WTC11 (cell line): ENCODE data around the gene TMEM89. TPM values are rescaled to one million over a fixed set of nuclear protein-coding genes. Genes with fewer than 3 reads are reported as not detected.

Experiments
- AR ChIP-seq: fragments of 250-450 bp; sonication (Bioruptor Pico); IDR thresholded peaks from 2 replicates; pipeline ENCODE4 v1.9.0; 2021; ENCODE audit warnings: mild to moderate bottlenecking
- ATF3 ChIP-seq: sonication (generic); formaldehyde crosslinking; conservative IDR thresholded peaks from 2 replicates; pipeline ENCODE4 v1.8.1; 2022; ENCODE audit warnings: mild to moderate bottlenecking, missing genetic modification reagents
- CREB1 ChIP-seq: sonication (generic); formaldehyde crosslinking; IDR thresholded peaks from 2 replicates; pipeline ENCODE4 v1.8.0; 2023; ENCODE audit warnings: mild to moderate bottlenecking, missing genetic modification reagents
- E2F1 ChIP-seq: sonication (generic); formaldehyde crosslinking; IDR thresholded peaks from 2 replicates; pipeline ENCODE4 v1.8.0; 2022; ENCODE audit warnings: mild to moderate bottlenecking, missing genetic modification reagents
- ELF4 ChIP-seq: sonication (generic); formaldehyde crosslinking; IDR thresholded peaks from 2 replicates; pipeline ENCODE4 v1.8.1; 2022; ENCODE audit warnings: low read depth, mild to moderate bottlenecking, moderate library complexity, missing genetic modification reagents
- ESRRA ChIP-seq: sonication (generic); formaldehyde crosslinking; IDR thresholded peaks from 2 replicates; pipeline ENCODE4 v1.8.1; 2022; ENCODE audit warnings: mild to moderate bottlenecking, missing genetic modification reagents, borderline replicate concordance
- FOXJ3 ChIP-seq: sonication (generic); formaldehyde crosslinking; IDR thresholded peaks from 2 replicates; pipeline ENCODE4 v1.9.0; 2021; ENCODE audit warnings: missing genetic modification reagents, mild to moderate bottlenecking, borderline replicate concordance
- FOXP1 ChIP-seq: sonication (generic); formaldehyde crosslinking; IDR thresholded peaks from 2 replicates; pipeline ENCODE4 v1.8.0; 2022; ENCODE audit warnings: missing genetic modification reagents, mild to moderate bottlenecking, moderate library complexity, borderline replicate concordance
- GTF2I ChIP-seq: fragments of 250-450 bp; sonication (Bioruptor Pico); conservative IDR thresholded peaks from 2 replicates; pipeline ENCODE4 v1.4.0; 2021; ENCODE audit warnings: mild to moderate bottlenecking
- IRF1 ChIP-seq: sonication (generic); formaldehyde crosslinking; IDR thresholded peaks from 2 replicates; pipeline ENCODE4 v1.8.0; 2023; ENCODE audit warnings: missing genetic modification reagents
- MXD4 ChIP-seq: fragments of 250-450 bp; sonication (Bioruptor Pico); IDR thresholded peaks from 2 replicates; pipeline ENCODE4 v1.8.0; 2021; ENCODE audit warnings: mild to moderate bottlenecking, moderate library complexity, borderline replicate concordance
- NFATC4 ChIP-seq: fragments of 250-450 bp; sonication (Bioruptor Pico); IDR thresholded peaks from 2 replicates; pipeline ENCODE4 v1.9.0; 2021; ENCODE audit warnings: mild to moderate bottlenecking
- PRDM15 ChIP-seq: sonication (generic); formaldehyde crosslinking; IDR thresholded peaks from 2 replicates; pipeline ENCODE4 v1.8.0; 2022; ENCODE audit warnings: missing genetic modification reagents
- RORB ChIP-seq: fragments of 250-450 bp; sonication (Bioruptor Pico); IDR thresholded peaks from 2 replicates; pipeline ENCODE4 v1.9.0; 2021; ENCODE audit warnings: mild to moderate bottlenecking
- SOX15 ChIP-seq: fragments of 250-450 bp; sonication (Bioruptor Pico); IDR thresholded peaks from 2 replicates; pipeline ENCODE4 v1.9.0; 2021; ENCODE audit warnings: mild to moderate bottlenecking
- TCF7 ChIP-seq: sonication (generic); formaldehyde crosslinking; IDR thresholded peaks from 2 replicates; pipeline ENCODE4 v1.8.0; 2022; ENCODE audit warnings: mild to moderate bottlenecking, low read depth, missing genetic modification reagents, moderate library complexity
- ZBTB43 ChIP-seq: sonication (generic); formaldehyde crosslinking; IDR thresholded peaks from 2 replicates; pipeline ENCODE4 v1.8.1; 2023; ENCODE audit warnings: mild to moderate bottlenecking, missing genetic modification reagents
- ZNF281 ChIP-seq: sonication (generic); formaldehyde crosslinking; IDR thresholded peaks from 2 replicates; pipeline ENCODE4 v1.8.0; 2023; ENCODE audit warnings: mild to moderate bottlenecking, missing genetic modification reagents
- ZNF317 ChIP-seq: sonication (generic); formaldehyde crosslinking; IDR thresholded peaks from 2 replicates; pipeline ENCODE4 v1.8.1; 2023; ENCODE audit warnings: low read depth, mild to moderate bottlenecking, moderate library complexity, missing genetic modification reagents, borderline replicate concordance
- ZNF512 ChIP-seq: sonication (generic); formaldehyde crosslinking; IDR thresholded peaks from 2 replicates; pipeline ENCODE4 v1.8.1; 2022; ENCODE audit warnings: missing genetic modification reagents, borderline replicate concordance
- ZSCAN18 ChIP-seq: fragments of 250-450 bp; sonication (Bioruptor Pico); IDR thresholded peaks from 2 replicates; pipeline ENCODE4 v2.1.2; 2022; ENCODE audit warnings: mild to moderate bottlenecking, moderate library complexity
- total RNA-seq: library from RNA; stranded (reverse); gene quantifications from 3 replicates; pipeline ENCODE4 v1.2.3, GENCODE V29; 2021

The TMEM89 gene
- total RNA-seq, 1 experiment from 2014 or later, result 0.66 TPM

GRCh38 chr3:48656061-48656840, 34.7 kb upstream of the TMEM89 start (continued):
- TF ChIP-seq ZNF512 (no peak), IRF1 (peak; percentile 60; the same call in 1 of the 2 replicates), SOX15 (CRISPR knock-in tag) (no peak), RORB (CRISPR knock-in tag) (no peak), ZBTB43 (CRISPR knock-in tag) (peak; percentile 71; the same call in 1 of the 2 replicates), ZSCAN18 (no peak), FOXP1 (peak; percentile 81; the same call in 1 of the 2 replicates), TCF7 (CRISPR knock-in tag) (no peak), NFATC4 (no peak), ESRRA (CRISPR knock-in tag) (0 out of 2 replicates have a peak, but pooled peaks have one; percentile 74), GTF2I (no peak), ATF3 (CRISPR knock-in tag) (no peak), ELF4 (CRISPR knock-in tag) (0 out of 2 replicates have a peak, but pooled peaks have one; percentile 63), ZNF281 (CRISPR knock-in tag) (peak; percentile 30; the same call in 1 of the 2 replicates), MXD4 (CRISPR knock-in tag) (no peak), ZNF317 (CRISPR knock-in tag) (no peak), FOXJ3 (CRISPR knock-in tag) (no peak), PRDM15 (CRISPR knock-in tag) (no peak), E2F1 (no peak), CREB1 (CRISPR knock-in tag) (peak; percentile 26; the same call in 1 of the 2 replicates), AR (CRISPR knock-in tag) (no peak)
